ENCODE data around the gene CHST9. TPM values are rescaled to one million over a fixed set of nuclear protein-coding genes. Genes with fewer than 3 reads are reported as not detected.

CHST9 gene
- total RNA-seq, 2 experiments from 2014 or later: not detected

DNA sequence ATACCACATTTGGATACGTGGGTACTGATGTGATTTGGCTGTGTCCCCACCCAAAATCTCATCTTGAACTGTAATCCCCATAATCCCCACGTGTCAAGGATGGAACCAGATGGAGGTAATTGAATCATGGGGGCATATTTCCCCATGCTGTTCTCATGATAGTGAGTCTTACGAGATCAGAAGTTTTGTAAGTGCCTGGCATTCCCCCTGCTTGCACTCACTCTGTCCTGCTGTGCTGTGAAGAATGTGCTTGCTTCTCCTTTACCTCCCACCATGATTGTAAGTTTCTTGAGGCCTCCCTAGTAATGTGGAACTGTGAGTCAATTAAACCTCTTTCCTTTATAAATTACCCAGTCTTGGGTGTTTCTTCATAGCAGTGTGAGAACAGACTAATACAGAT lies 70.3 kb downstream of the CHST9 start:
- POLR2A ChIA-PET: no interaction called here
- no peaks in the 10 kb centered on the region for H3K27me3 ChIP-seq (ENCODE audit: control insufficient read depth in 1 of 2, insufficient read depth in 2 of 2, low read length in 2 of 2)
- H3K4me1 ChIP-seq (ENCODE audit: insufficient read depth, low read length): no peaks in the 10 kb centered on the region
- no peaks in the 10 kb centered on the region for H3K36me3 ChIP-seq (ENCODE audit: insufficient read depth, low read length)
- intact Hi-C loops (cut with DNase I, micrococcal nuclease): no loop called here
- H3K36me3 Mint-ChIP-seq (ENCODE audit: low read depth): no peaks in the 10 kb centered on the region
- H3K27ac ChIP-seq (ENCODE audit: low read depth in 1 of 2, low read length in 2 of 2): no peak overlapping the region
- H3K9me3 Mint-ChIP-seq: peaks cover 4% of the 10 kb centered on the region
- no peak overlapping the region for H3K4me3 ChIP-seq (ENCODE audit: low read length)
- no peaks in the 10 kb centered on the region for H3K27me3 Mint-ChIP-seq
- DNase-seq (no peak), ATAC-seq (ENCODE audit: poor library complexity) (no peak)
- H3K27ac Mint-ChIP-seq: no peak overlapping the region
- no peaks in the 10 kb centered on the region for H3K4me1 Mint-ChIP-seq (ENCODE audit: low read depth)
- TF ChIP-seq, protein P1, sequence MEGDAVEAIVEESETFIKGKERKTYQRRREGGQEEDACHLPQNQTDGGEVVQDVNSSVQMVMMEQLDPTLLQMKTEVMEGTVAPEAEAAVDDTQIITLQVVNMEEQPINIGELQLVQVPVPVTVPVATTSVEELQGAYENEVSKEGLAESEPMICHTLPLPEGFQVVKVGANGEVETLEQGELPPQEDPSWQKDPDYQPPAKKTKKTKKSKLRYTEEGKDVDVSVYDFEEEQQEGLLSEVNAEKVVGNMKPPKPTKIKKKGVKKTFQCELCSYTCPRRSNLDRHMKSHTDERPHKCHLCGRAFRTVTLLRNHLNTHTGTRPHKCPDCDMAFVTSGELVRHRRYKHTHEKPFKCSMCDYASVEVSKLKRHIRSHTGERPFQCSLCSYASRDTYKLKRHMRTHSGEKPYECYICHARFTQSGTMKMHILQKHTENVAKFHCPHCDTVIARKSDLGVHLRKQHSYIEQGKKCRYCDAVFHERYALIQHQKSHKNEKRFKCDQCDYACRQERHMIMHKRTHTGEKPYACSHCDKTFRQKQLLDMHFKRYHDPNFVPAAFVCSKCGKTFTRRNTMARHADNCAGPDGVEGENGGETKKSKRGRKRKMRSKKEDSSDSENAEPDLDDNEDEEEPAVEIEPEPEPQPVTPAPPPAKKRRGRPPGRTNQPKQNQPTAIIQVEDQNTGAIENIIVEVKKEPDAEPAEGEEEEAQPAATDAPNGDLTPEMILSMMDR (IDR thresholded peaks at IDR 0.05): no peak
- CTCF ChIA-PET: no interaction called here
- H3K4me3 Mint-ChIP-seq: no peak overlapping the region
- H3K9me3 ChIP-seq (ENCODE audit: control insufficient read depth in 1 of 2, insufficient read depth in 1 of 2, low read length in 2 of 2): peaks cover 0 to 5% of the 10 kb centered on the region in 2 experiments

DNA sequence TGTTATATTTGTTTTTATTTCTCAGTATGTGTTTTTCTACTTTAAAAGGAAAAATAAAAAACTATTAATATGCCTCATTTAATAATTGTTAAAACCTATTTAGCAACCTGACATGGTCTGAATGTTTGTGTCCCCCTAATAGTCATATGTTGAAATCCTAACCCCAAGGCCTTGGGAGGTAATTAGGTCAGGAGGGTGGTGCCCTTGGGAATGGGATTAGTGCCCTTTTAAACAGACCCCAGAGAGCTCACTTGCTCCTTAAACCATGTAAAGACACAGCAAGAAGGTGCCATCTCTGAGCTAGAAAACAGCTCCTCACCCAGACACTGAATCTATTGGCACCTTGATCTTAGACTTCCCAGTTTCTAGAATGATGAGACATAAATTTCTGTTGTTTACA lies 71.8 kb downstream of the CHST9 start:
- no peak overlapping the region for H3K27ac Mint-ChIP-seq
- ChIA-PET POLR2A (no interaction called here), CTCF (interaction anchor here (0.7 kb wide), 1 partner anchor 170 kb away, joined by 3 read pairs; no protein-coding TSS in a partner anchor)
- H3K4me1 ChIP-seq (ENCODE audit: insufficient read depth, low read length): no peaks in the 10 kb centered on the region
- no peaks in the 10 kb centered on the region for H3K36me3 ChIP-seq (ENCODE audit: insufficient read depth, low read length)
- no peaks in the 10 kb centered on the region for H3K27me3 ChIP-seq (ENCODE audit: control insufficient read depth in 1 of 2, insufficient read depth in 2 of 2, low read length in 2 of 2)
- no peaks in the 10 kb centered on the region for H3K4me1 Mint-ChIP-seq (ENCODE audit: low read depth)
- no peak overlapping the region for H3K27ac ChIP-seq (ENCODE audit: low read depth in 1 of 2, low read length in 2 of 2)
- no peak overlapping the region for H3K4me3 ChIP-seq (ENCODE audit: low read length)
- no peaks in the 10 kb centered on the region for H3K27me3 Mint-ChIP-seq
- H3K4me3 Mint-ChIP-seq: no peak overlapping the region
- DNase-seq: no peak
- H3K9me3 Mint-ChIP-seq: peaks cover 4% of the 10 kb centered on the region
- peaks cover 0 to 8% of the 10 kb centered on the region in 2 experiments for H3K9me3 ChIP-seq (ENCODE audit: control insufficient read depth in 1 of 2, insufficient read depth in 1 of 2, low read length in 2 of 2)
- TF ChIP-seq, protein P1 (IDR thresholded peaks at IDR 0.05): no peak
- no peak for ATAC-seq (ENCODE audit: poor library complexity)
- intact Hi-C loops (cut with DNase I, micrococcal nuclease): no loop called here
- no peaks in the 10 kb centered on the region for H3K36me3 Mint-ChIP-seq (ENCODE audit: low read depth)

DNA sequence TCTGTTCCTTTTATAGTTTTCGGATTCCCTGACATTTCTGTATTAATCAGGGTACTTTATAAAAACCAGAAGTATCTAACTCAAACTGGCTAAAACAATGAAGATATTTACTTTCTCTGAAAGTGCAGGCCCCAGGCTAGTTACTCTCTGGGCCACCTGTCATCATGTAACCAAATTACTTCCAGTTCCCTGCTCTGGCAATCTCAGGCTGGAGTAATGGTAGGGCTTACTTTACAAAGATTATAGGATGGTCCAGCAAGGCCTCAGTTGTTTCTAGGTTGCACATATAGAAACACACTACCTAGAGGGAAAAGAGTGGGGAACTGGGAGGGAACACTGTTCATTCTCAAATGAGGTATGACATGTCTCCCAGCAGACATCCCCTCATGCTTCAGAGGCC lies 74.8 kb downstream of the CHST9 start:
- DNase-seq (no peak), ATAC-seq (ENCODE audit: poor library complexity) (no peak)
- Mint-ChIP-seq H3K4me1 (ENCODE audit: low read depth) (no peaks in the 10 kb centered on the region), H3K27ac (no peak overlapping the region), H3K36me3 (ENCODE audit: low read depth) (no peaks in the 10 kb centered on the region), H3K9me3 (peaks cover 4% of the 10 kb centered on the region), H3K27me3 (no peaks in the 10 kb centered on the region), H3K4me3 (no peak overlapping the region)
- no peaks in the 10 kb centered on the region for H3K36me3 ChIP-seq (ENCODE audit: insufficient read depth, low read length)
- no peaks in the 10 kb centered on the region for H3K4me1 ChIP-seq (ENCODE audit: insufficient read depth, low read length)
- H3K4me3 ChIP-seq (ENCODE audit: low read length): no peak overlapping the region
- peaks cover 0 to 8% of the 10 kb centered on the region in 2 experiments for H3K9me3 ChIP-seq (ENCODE audit: control insufficient read depth in 1 of 2, insufficient read depth in 1 of 2, low read length in 2 of 2)
- CTCF ChIA-PET: no interaction called here
- no peak overlapping the region for H3K27ac ChIP-seq (ENCODE audit: low read depth in 1 of 2, low read length in 2 of 2)
- no peaks in the 10 kb centered on the region for H3K27me3 ChIP-seq (ENCODE audit: control insufficient read depth in 1 of 2, insufficient read depth in 2 of 2, low read length in 2 of 2)
- intact Hi-C loops (cut with DNase I, micrococcal nuclease): no loop called here
- POLR2A ChIA-PET: no interaction called here
- TF ChIP-seq, protein P1 (IDR thresholded peaks at IDR 0.05): no peak

All from CD4-positive, alpha-beta T cell (primary cell).